Right atrium auricular region (tissue), 2 donors: ENCODE data around the gene SLC44A3. TPM values are rescaled to one million over a fixed set of nuclear protein-coding genes. Genes with fewer than 3 reads are reported as not detected.

ENCODE experiments used
- DNase-seq: peaks from one replicate; pipeline ENCODE4 v3.0.0-alpha.2; 2019; ENCODE audit warnings: low spot score
- H3K27ac ChIP-seq, 2 donors: fragments of 200-600 bp; sonication (generic); 1 replicate in 1 of 2; 2 replicates in 1 of 2; pipeline ENCODE4 v1.5.1; 2016 to 2019
- H3K27me3 ChIP-seq, 2 donors: fragments of 200-600 bp; sonication (generic); one replicate each; pipeline versions ENCODE4 v1.5.1 to v1.6.0; 2017 to 2019
- H3K36me3 ChIP-seq: fragments of 200-600 bp; sonication (generic); one replicate; pipeline ENCODE4 v1.5.1; 2016
- H3K4me1 ChIP-seq, 2 donors: fragments of 200-600 bp; sonication (generic); one replicate each; pipeline versions ENCODE4 v1.5.1 to v1.6.0; 2017 to 2019
- H3K4me3 ChIP-seq, 2 donors: fragments of 200-600 bp; sonication (generic); 1 replicate in 1 of 2; 2 replicates in 1 of 2; pipeline ENCODE4 v1.5.1; 2017 to 2019; ENCODE audit warnings: mild to moderate bottlenecking in 1 of 2, moderate library complexity in 1 of 2
- H3K9me3 ChIP-seq, 2 donors: fragments of 200-600 bp; sonication (generic); one replicate each; pipeline ENCODE4 v1.5.1; 2019
- CTCF ChIP-seq, 2 donors: fragments of 200-600 bp; sonication (generic); IDR thresholded peaks; one replicate each; pipeline ENCODE4 v1.5.1; 2019; ENCODE audit warnings: antibody characterized with exemption in 2 of 2
- total RNA-seq, 2 donors: library from RNA; depleted of rRNA; stranded (reverse); fragments of >200 nt; gene quantifications; one replicate each; pipeline ENCODE4 v1.1.0, GENCODE V29; 2016

Gene SLC44A3
- total RNA-seq, 2 donors from 2014 or later, result 2.7 to 9.5 TPM

- H3K4me1 ChIP-seq, result peaks cover 0 to 48% of the 10 kb centered on the region in 2 donors
- peaks cover 30% of the 10 kb centered on the region for H3K36me3 ChIP-seq
- H3K4me3 ChIP-seq, result no peak overlapping the region
- no peak for TF ChIP-seq CTCF (IDR thresholded peaks at IDR 0.05)
- H3K9me3 ChIP-seq, result no peaks in the 10 kb centered on the region
- DNase-seq, result no peak
- H3K27ac ChIP-seq, result no peak overlapping the region
- no peaks in the 10 kb centered on the region for H3K27me3 ChIP-seq
Measured at GRCh38 chr1:94905207-94905606, 85.0 kb downstream of the SLC44A3 start.

DNA sequence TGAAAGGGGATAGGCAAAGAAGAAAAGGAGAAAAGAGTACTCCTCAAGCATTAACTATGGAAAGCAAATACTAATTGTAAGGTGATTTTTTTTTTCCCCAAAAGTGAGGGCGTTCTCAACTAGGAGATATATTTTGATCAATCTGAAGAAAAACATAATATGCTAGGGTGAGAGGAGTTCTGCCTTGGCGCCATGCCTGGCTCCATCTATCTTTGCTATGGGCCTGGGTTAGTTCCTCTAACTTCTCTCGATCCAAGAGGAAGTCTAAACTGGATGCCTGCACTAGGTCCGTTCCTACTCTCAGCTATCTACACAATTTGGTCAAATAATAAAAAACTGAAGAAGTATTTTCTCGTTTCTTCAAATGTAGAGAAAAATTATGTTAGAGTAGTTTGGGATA lies 86.2 kb downstream of the SLC44A3 start:
- Histone ChIP-seq H3K27ac (no peak overlapping the region), H3K9me3 (no peaks in the 10 kb centered on the region), H3K36me3 (peaks cover 20% of the 10 kb centered on the region), H3K27me3 (no peaks in the 10 kb centered on the region), H3K4me1 (peaks cover 0 to 57% of the 10 kb centered on the region in 2 donors), H3K4me3 (no peak overlapping the region)
- TF ChIP-seq CTCF (IDR thresholded peaks at IDR 0.05), result no peak
- DNase-seq, result no peak

GRCh38 chr1:94907136-94907535 lies 87.0 kb downstream of the SLC44A3 start:
- no peak for TF ChIP-seq CTCF (IDR thresholded peaks at IDR 0.05)
- no peak overlapping the region for H3K4me3 ChIP-seq
- H3K4me1 ChIP-seq, result peaks cover 0 to 64% of the 10 kb centered on the region in 2 donors

DNA sequence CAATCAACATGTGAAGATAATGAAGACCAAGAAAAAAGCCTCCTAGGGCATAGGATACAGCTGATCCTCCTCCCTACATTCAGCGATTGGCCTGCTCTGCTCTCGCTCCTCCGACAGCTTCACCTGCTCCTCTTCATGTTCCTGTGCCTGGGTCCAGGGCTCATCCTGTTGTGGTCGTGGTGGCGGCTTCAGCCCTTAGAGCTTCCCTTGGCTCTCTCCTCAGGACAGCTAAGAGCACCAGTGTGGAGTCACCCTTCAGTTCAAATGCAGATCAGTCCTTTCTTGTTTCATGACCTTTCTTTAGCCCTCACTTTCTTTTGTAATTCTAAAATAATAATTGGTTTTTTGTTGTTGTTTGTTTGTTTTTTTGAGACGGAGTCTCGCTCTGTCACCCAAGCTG lies 88.0 kb downstream of the SLC44A3 start:
- DNase-seq, result no peak
- TF ChIP-seq CTCF (IDR thresholded peaks at IDR 0.05), result no peak
- no peaks in the 10 kb centered on the region for H3K27me3 ChIP-seq
- H3K27ac ChIP-seq, result no peak overlapping the region
- H3K9me3 ChIP-seq, result no peaks in the 10 kb centered on the region
- H3K36me3 ChIP-seq, result peaks cover 1% of the 10 kb centered on the region
- H3K4me3 ChIP-seq, result no peak overlapping the region
- peaks cover 0 to 72% of the 10 kb centered on the region in 2 donors for H3K4me1 ChIP-seq

More at GRCh38 chr1:94907136-94907535, 87.0 kb downstream of the SLC44A3 start:
- Histone ChIP-seq H3K27ac (no peak overlapping the region), H3K27me3 (no peaks in the 10 kb centered on the region), H3K36me3 (peaks cover 12% of the 10 kb centered on the region), H3K9me3 (no peaks in the 10 kb centered on the region)
- no peak for DNase-seq

DNA sequence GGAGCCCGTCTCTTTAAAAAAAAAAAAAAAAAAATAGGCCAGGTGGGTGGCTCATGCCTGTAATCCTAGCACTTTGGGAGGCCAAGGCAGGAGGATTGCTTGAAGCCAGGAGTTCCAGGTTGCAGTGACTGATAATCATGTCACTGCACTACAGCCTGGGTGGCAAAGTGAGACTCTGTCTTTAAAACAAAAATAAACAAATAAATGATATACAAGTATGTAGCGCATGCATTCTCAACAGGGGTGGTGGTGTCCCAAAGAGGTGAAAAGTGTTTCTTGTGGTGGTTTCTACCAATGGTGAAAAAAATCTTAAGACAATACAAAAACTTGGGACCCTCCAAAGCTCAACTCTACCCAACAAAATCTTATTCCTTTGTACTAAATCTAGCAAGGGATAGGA lies 88.8 kb downstream of the SLC44A3 start:
- no peaks in the 10 kb centered on the region for H3K36me3 ChIP-seq
- no peaks in the 10 kb centered on the region for H3K27me3 ChIP-seq
- no peak for DNase-seq
- H3K4me1 ChIP-seq, result peaks cover 0 to 72% of the 10 kb centered on the region in 2 donors
- H3K4me3 ChIP-seq, result no peak overlapping the region
- no peak overlapping the region for H3K27ac ChIP-seq
- H3K9me3 ChIP-seq, result no peaks in the 10 kb centered on the region
- TF ChIP-seq CTCF (IDR thresholded peaks at IDR 0.05), result no peak

GRCh38 chr1:94909486-94909885 lies 89.3 kb downstream of the SLC44A3 start:
- H3K9me3 ChIP-seq, result no peaks in the 10 kb centered on the region
- no peaks in the 10 kb centered on the region for H3K27me3 ChIP-seq
- H3K36me3 ChIP-seq, result no peaks in the 10 kb centered on the region
- no peak overlapping the region for H3K4me3 ChIP-seq
- DNase-seq, result no peak
- TF ChIP-seq CTCF (IDR thresholded peaks at IDR 0.05), result no peak
- H3K27ac ChIP-seq, result no peak overlapping the region
- peaks cover 0 to 72% of the 10 kb centered on the region in 2 donors for H3K4me1 ChIP-seq
